Measurements from ENCODE around the gene RXRB.

The RXRB gene

GRCh38 chr6:33190504-33191107 lies 9.9 kb downstream of the RXRB start:
- no peak for TF ChIP-seq CTCF (conservative IDR thresholded peaks at IDR 0.05; ENCODE audit: low read depth, low read length)
- DNase-seq (ENCODE audit: low read depth) = no peak
- H3K4me3 ChIP-seq (ENCODE audit: low read length) = no peak overlapping the region

GRCh38 chr6:33189625-33190448 lies 10.6 kb downstream of the RXRB start:
- no peak for DNase-seq (ENCODE audit: low read depth)
- H3K4me3 ChIP-seq (ENCODE audit: low read length) = no peak overlapping the region
- TF ChIP-seq CTCF (conservative IDR thresholded peaks at IDR 0.05; ENCODE audit: low read depth, low read length) = no peak

- no peak for TF ChIP-seq CTCF (conservative IDR thresholded peaks at IDR 0.05; ENCODE audit: low read depth, low read length)
- no peak for DNase-seq (ENCODE audit: low read depth)
- H3K4me3 ChIP-seq (ENCODE audit: low read length) = no peak overlapping the region
Measured at GRCh38 chr6:33189164-33189563, 11.3 kb downstream of the RXRB start.

- no peak for DNase-seq (ENCODE audit: low read depth)
- H3K4me3 ChIP-seq (ENCODE audit: low read length) = no peak overlapping the region
- TF ChIP-seq CTCF (conservative IDR thresholded peaks at IDR 0.05; ENCODE audit: low read depth, low read length) = no peak
Measured at GRCh38 chr6:33187809-33188208, 12.7 kb downstream of the RXRB start.

GRCh38 chr6:33185654-33186187 lies 14.7 kb downstream of the RXRB start:
- H3K4me3 ChIP-seq (ENCODE audit: low read length) = no peak overlapping the region
- no peak for DNase-seq (ENCODE audit: low read depth)
- TF ChIP-seq CTCF (conservative IDR thresholded peaks at IDR 0.05; ENCODE audit: low read depth, low read length) = no peak

- no peak for DNase-seq (ENCODE audit: low read depth)
- H3K4me3 ChIP-seq (ENCODE audit: low read length) = no peak overlapping the region
- no peak for TF ChIP-seq CTCF (conservative IDR thresholded peaks at IDR 0.05; ENCODE audit: low read depth, low read length)
Measured at GRCh38 chr6:33185190-33185589, 15.3 kb downstream of the RXRB start.

Measured in retinal pigment epithelial cell (primary cell).